D721Med (cell line): Measurements from ENCODE around the gene SFTPD.

Experiments used
- DNase-seq: peaks from one replicate; pipeline ENCODE4 v3.0.0; 2011; ENCODE audit warnings: low spot score; ENCODE audit not compliant: insufficient read length
- FAIRE-seq: peaks from 2 replicates; lab custom pipeline; 2011; peaks lifted over from hg19 to GRCh38; lab: Jason Lieb, UNC
- CTCF ChIP-seq: IDR thresholded peaks from 2 replicates; pipeline ENCODE4 v1.5.1; 2012; ENCODE audit warnings: mild to moderate bottlenecking, control low read depth; ENCODE audit not compliant: insufficient read depth; ENCODE audit errors: missing control alignments

Gene SFTPD

DNA sequence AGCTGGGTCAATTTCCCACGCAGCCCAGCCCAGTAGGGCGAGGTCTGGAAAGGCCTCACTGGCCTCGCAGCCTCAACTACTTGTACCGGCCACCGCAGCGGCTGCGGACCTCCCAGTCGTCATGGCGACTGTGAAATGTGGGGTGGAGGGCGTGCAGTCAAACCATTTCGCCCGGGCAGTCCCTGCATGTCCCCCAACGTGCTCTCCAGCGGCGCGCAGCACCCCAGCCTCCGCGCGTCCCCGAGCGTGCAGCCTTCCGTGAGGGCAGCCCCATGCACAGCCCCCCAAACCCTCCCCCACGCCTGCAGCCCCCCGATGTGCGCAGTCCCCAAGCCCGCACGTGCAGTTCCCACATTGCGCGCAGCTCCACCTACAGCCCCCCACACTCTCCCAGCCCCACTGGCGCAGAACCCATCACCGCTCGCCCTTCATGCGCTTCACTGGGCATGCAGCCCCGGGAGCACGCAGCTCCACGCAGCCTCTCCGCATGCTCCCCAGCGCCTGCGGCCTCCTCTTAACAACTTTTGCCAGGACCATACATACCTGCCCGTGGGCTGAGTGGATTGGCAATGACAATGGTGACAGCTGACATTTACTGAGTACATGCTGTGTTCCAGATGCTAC, 34.5 kb upstream of the SFTPD start:
- FAIRE-seq (no peak), DNase-seq (no peak)
- no peak for TF ChIP-seq CTCF

DNA sequence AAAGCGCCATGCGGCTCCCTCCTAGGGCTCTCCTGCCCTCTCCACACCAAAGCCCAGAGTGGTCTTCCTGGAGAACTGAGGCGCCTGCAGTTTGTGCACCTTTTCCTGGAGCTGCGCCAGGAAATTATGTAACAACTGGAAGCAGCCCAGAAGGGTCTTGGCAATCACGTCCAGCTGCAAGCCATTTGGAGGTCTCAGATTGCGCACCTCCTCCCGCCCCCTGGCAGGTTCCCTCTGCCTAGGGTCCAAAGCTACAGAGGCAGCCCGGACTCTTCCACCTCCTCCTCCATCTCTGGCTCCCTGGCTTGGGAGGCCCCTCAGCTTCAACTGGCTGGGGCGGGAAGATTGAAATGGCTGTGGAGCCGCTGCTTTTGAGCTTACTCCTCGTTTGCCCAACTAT, 34.0 kb upstream of the SFTPD start:
- FAIRE-seq: no peak

DNA sequence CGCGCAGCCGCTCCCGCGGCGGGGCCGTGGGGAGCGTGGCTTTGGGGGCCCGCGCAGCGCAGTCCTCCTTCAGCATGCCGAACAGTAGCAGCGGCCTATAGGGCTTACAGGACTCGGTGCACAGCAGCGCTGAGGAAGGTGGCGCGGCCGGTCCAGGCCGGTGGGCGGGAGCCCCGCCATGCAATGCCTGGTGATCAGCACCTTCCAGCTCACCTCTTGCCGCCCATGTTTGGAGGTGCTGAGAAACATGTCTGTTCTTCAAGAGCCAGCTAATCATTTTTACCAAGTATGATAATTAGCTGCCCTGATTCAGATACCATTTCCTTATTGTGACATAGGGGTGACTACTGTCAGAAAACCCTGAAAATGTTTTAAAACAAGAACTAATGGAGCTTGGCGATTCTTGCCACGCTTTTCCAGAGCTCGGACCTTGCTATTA, 33.5 kb upstream of the SFTPD start:
- no peak for DNase-seq
- no peak for FAIRE-seq
- no peak for TF ChIP-seq CTCF

More for the DNA sequence above, 34.0 kb upstream of the SFTPD start:
- DNase-seq: no peak
- TF ChIP-seq CTCF: no peak

- no peak for TF ChIP-seq CTCF
- DNase-seq (no peak), FAIRE-seq (no peak)
These were observed 32.8 kb upstream of the SFTPD start for GRCh38 chr10:79981450-79982361.

GRCh38 chr10:79980711-79981110, 31.8 kb upstream of the SFTPD start:
- DNase-seq: no peak
- TF ChIP-seq CTCF: no peak
- FAIRE-seq: no peak

DNA sequence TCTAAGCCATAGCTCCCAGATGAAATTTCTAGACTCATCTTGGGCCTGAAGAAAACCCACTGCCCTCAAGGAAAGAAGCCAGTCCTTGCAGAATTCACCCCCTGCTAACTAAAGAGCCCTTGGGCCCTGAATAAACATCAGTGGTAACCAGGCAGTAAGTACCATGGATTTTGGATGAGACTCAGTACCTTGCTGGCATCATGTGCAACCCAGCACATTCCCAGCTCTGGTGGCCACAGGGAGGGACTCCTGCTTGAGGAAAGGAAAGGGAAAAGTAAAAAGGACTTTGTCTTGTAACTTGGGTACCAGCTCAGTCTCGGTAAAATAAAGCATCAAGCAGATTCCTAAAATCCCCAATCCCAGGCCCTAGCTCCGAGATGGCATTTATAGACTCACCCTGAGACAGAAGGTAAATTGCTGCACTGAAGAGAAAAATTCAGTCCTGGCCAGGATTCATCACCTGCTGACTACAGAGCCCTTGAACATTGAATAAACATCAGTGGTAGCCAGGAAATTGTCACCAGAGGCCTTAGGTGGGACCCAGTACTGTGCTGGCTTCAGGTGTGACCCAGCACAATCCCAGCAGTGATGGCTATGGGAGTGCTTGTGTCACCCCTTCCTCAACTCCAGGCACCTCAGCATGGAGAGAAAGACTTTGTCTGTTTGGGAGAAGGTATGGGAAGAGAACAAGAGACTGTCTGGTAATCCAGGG, 31.2 kb upstream of the SFTPD start:
- TF ChIP-seq CTCF: no peak
- DNase-seq (no peak), FAIRE-seq (no peak)
